Fibroblast of lung (primary cell): ENCODE data around the gene DCAF6. TPM values are rescaled to one million over a fixed set of nuclear protein-coding genes. Genes with fewer than 3 reads are reported as not detected.

Experiments used
- DNase-seq, 2 donors: peaks; one replicate each; pipeline versions ENCODE4 v3.0.0 to v3.0.0-alpha.2; 2010; ENCODE audit warnings: low read depth in 2 of 2
- H2AFZ ChIP-seq: 2 replicates; pipeline ENCODE4 v1.5.1; 2012; ENCODE audit warnings: low read length, control low read depth, inconsistent platforms
- H3K27ac ChIP-seq: 2 replicates; pipeline ENCODE4 v1.5.1; 2011; ENCODE audit warnings: low read length, control low read depth; ENCODE audit not compliant: insufficient read depth
- H3K27me3 ChIP-seq: 2 replicates; pipeline ENCODE4 v1.5.1; 2011; ENCODE audit warnings: mild to moderate bottlenecking, low read length; ENCODE audit not compliant: control insufficient read depth, insufficient read depth
- H3K36me3 ChIP-seq: 2 replicates; pipeline ENCODE4 v1.5.1; 2011; ENCODE audit warnings: low read length; ENCODE audit not compliant: control insufficient read depth, insufficient read depth
- H3K4me1 ChIP-seq: 2 replicates; pipeline ENCODE4 v1.5.1; 2011; ENCODE audit warnings: low read length; ENCODE audit not compliant: control insufficient read depth, insufficient read depth; ENCODE audit errors: extremely low read depth
- H3K4me2 ChIP-seq: 2 replicates; pipeline ENCODE4 v1.5.1; 2011; ENCODE audit warnings: low read length, control low read depth; ENCODE audit not compliant: insufficient read depth; ENCODE audit errors: extremely low read depth
- H3K4me3 ChIP-seq, 4 experiments: fragments of 200-600 bp in 1 of 4; sonication (generic) in 1 of 4; replicated peaks in 1 of 4; 2 replicates each; pipeline ENCODE4 v1.5.1; 2011 to 2016; ENCODE audit warnings: low read length in 4 of 4, low read depth in 3 of 4, mild to moderate bottlenecking in 3 of 4, control low read depth in 2 of 4, inconsistent platforms in 1 of 4, mixed read lengths in 1 of 4; ENCODE audit not compliant: insufficient read depth in 1 of 4; ENCODE audit errors: control extremely low read depth in 1 of 4
- H3K79me2 ChIP-seq: 2 replicates; pipeline ENCODE4 v1.5.1; 2012; ENCODE audit warnings: mild to moderate bottlenecking, low read length, inconsistent platforms; ENCODE audit not compliant: control insufficient read depth, insufficient read depth
- H3K9ac ChIP-seq: 2 replicates; pipeline ENCODE4 v1.5.1; 2011; ENCODE audit warnings: mild to moderate bottlenecking, low read length, control low read depth; ENCODE audit not compliant: insufficient read depth
- H3K9me3 ChIP-seq: 2 replicates; pipeline ENCODE4 v1.5.1; 2012; ENCODE audit warnings: low read depth, low read length; ENCODE audit not compliant: control insufficient read depth, insufficient read depth
- H4K20me1 ChIP-seq: 2 replicates; pipeline ENCODE4 v1.5.1; 2011; ENCODE audit warnings: low read length; ENCODE audit not compliant: control insufficient read depth, insufficient read depth; ENCODE audit errors: extremely low read depth
- CTCF ChIP-seq, 2 donors: IDR thresholded peaks in 1 of 2; conservative IDR thresholded peaks in 1 of 2; 1 replicate in 1 of 2; 2 replicates in 1 of 2; pipeline ENCODE4 v1.5.1; 2011 to 2012; ENCODE audit warnings: low read length in 2 of 2, control low read depth in 1 of 2, inconsistent platforms in 1 of 2, low read depth in 1 of 2, mild to moderate bottlenecking in 1 of 2
- EZH2 ChIP-seq: IDR thresholded peaks from 2 replicates; pipeline ENCODE4 v1.5.1; 2012; ENCODE audit warnings: low read length, control low read depth, mild to moderate bottlenecking; ENCODE audit errors: missing control alignments
- polyA plus RNA-seq, 2 donors: library from polyadenylated mRNA; depleted of rRNA in 1 of 2; stranded (reverse) in 1 of 2; unstranded in 1 of 2; fragments of >200 nt; gene quantifications; 2 replicates each; pipeline ENCODE4 v1.2.1, GENCODE V29; 2011 to 2012; ENCODE audit warnings: missing spikeins in 1 of 2
- total RNA-seq: library from RNA; depleted of rRNA; stranded (reverse); fragments of >200 nt; gene quantifications from 2 replicates; pipeline ENCODE4 v1.2.1, GENCODE V29; 2014

DCAF6 gene
- total and polyA plus RNA-seq, 2 donors (not counting 1 experiment from before 2014, with no cell fraction given): 64.4 to 143 TPM

- Histone ChIP-seq H2AFZ (no peak overlapping the region), H3K4me3 (no peak overlapping the region), H3K36me3 (no peaks in the 10 kb centered on the region), H3K27me3 (no peaks in the 10 kb centered on the region), H3K4me1 (peaks cover 3% of the 10 kb centered on the region), H3K9ac (no peak overlapping the region), H3K9me3 (no peaks in the 10 kb centered on the region), H3K79me2 (no peaks in the 10 kb centered on the region), H4K20me1 (no peaks in the 10 kb centered on the region), H3K4me2 (no peak overlapping the region), H3K27ac (no peak overlapping the region)
- TF ChIP-seq EZH2: no peak
- no peak for TF ChIP-seq CTCF (conservative IDR thresholded peaks at IDR 0.05 in 1 of 2, IDR thresholded peaks at IDR 0.05 in 1 of 2; ENCODE audit: low read depth in 1 of 2, low read length in 2 of 2)
- DNase-seq: peak; percentile 49 to 87
Measured at GRCh38 chr1:168112673-168113305, 176.3 kb downstream of the DCAF6 start.

GRCh38 chr1:168114845-168115244 lies 178.4 kb downstream of the DCAF6 start:
- no peak overlapping the region for H3K4me2 ChIP-seq
- H3K36me3 ChIP-seq: no peaks in the 10 kb centered on the region
- no peaks in the 10 kb centered on the region for H3K27me3 ChIP-seq
- no peak overlapping the region for H3K9ac ChIP-seq
- no peak overlapping the region for H2AFZ ChIP-seq
- no peaks in the 10 kb centered on the region for H3K79me2 ChIP-seq
- no peak for TF ChIP-seq EZH2
- no peak for TF ChIP-seq CTCF (conservative IDR thresholded peaks at IDR 0.05 in 1 of 2, IDR thresholded peaks at IDR 0.05 in 1 of 2; ENCODE audit: low read depth in 1 of 2, low read length in 2 of 2)
- peaks cover 3% of the 10 kb centered on the region for H3K4me1 ChIP-seq
- no peak overlapping the region for H3K27ac ChIP-seq
- no peak for DNase-seq
- H3K9me3 ChIP-seq: no peaks in the 10 kb centered on the region
- H3K4me3 ChIP-seq: no peak overlapping the region
- no peaks in the 10 kb centered on the region for H4K20me1 ChIP-seq

- Histone ChIP-seq H3K9ac (no peak overlapping the region), H3K4me2 (no peak overlapping the region)
- no peak for DNase-seq
Measured at GRCh38 chr1:168116327-168116799, 179.9 kb downstream of the DCAF6 start.

More at GRCh38 chr1:168116327-168116799, 179.9 kb downstream of the DCAF6 start:
- Histone ChIP-seq H3K79me2 (no peaks in the 10 kb centered on the region), H3K36me3 (no peaks in the 10 kb centered on the region), H3K4me3 (no peak overlapping the region), H3K27me3 (no peaks in the 10 kb centered on the region), H2AFZ (no peak overlapping the region), H3K27ac (no peak overlapping the region), H4K20me1 (no peaks in the 10 kb centered on the region), H3K9me3 (no peaks in the 10 kb centered on the region), H3K4me1 (peaks cover 7% of the 10 kb centered on the region)
- TF ChIP-seq EZH2 (no peak), CTCF (conservative IDR thresholded peaks at IDR 0.05 in 1 of 2, IDR thresholded peaks at IDR 0.05 in 1 of 2; ENCODE audit: low read depth in 1 of 2, low read length in 2 of 2) (no peak)
